Type B pancreatic cell (in vitro differentiated cells): ENCODE results near the gene MEG3. TPM values are rescaled to one million over a fixed set of nuclear protein-coding genes. Genes with fewer than 3 reads are reported as not detected.

Experiments used
- DNase-seq: peaks from one replicate; pipeline ENCODE4 v3.0.0; 2021; ENCODE audit warnings: mixed read lengths; ENCODE audit not compliant: unreplicated experiment; ENCODE audit errors: extremely low spot score
- H3K27ac Mint-ChIP-seq: 2 replicates; pipeline ENCODE4 v1.8.0; 2021; ENCODE audit warnings: mild to moderate bottlenecking, mixed read lengths
- H3K27me3 Mint-ChIP-seq: 2 replicates; pipeline ENCODE4 v1.8.0; 2021; ENCODE audit warnings: mixed read lengths
- H3K36me3 Mint-ChIP-seq: 2 replicates; pipeline ENCODE4 v1.8.0; 2021; ENCODE audit warnings: mixed read lengths
- H3K4me1 Mint-ChIP-seq: one replicate; pipeline ENCODE4 v1.8.0; 2021; ENCODE audit warnings: mixed read lengths; ENCODE audit not compliant: unreplicated experiment
- H3K4me3 Mint-ChIP-seq: 2 replicates; pipeline ENCODE4 v1.8.0; 2021; ENCODE audit warnings: mild to moderate bottlenecking, mixed read lengths
- H3K9me3 Mint-ChIP-seq: 2 replicates; pipeline ENCODE4 v1.8.0; 2021; ENCODE audit warnings: mixed read lengths
- CTCF ChIP-seq: fragments of 200-600 bp; sonication (generic); conservative IDR thresholded peaks from 2 replicates; pipeline ENCODE4 v1.5.0; 2021; ENCODE audit warnings: antibody characterized with exemption, mild to moderate bottlenecking
- total RNA-seq: library from RNA; stranded (reverse); gene quantifications from 2 replicates; pipeline ENCODE4 v1.2.1, GENCODE V29; 2021; ENCODE audit warnings: low replicate concordance

The MEG3 gene
- total RNA-seq, 1 donor from 2014 or later, result 0.68 TPM

- no peaks in the 10 kb centered on the region for H3K36me3 Mint-ChIP-seq
- DNase-seq, result no peak
- H3K4me3 Mint-ChIP-seq, result no peak overlapping the region
- TF ChIP-seq CTCF, result no peak
- peaks cover 11% of the 10 kb centered on the region for H3K27me3 Mint-ChIP-seq
- peaks cover 11% of the 10 kb centered on the region for H3K4me1 Mint-ChIP-seq
- H3K9me3 Mint-ChIP-seq, result no peaks in the 10 kb centered on the region
- H3K27ac Mint-ChIP-seq, result no peak overlapping the region
Observed at GRCh38 chr14:100861188-100861936, 35.4 kb downstream of the MEG3 start.

- H3K9me3 Mint-ChIP-seq, result no peaks in the 10 kb centered on the region
- H3K36me3 Mint-ChIP-seq, result no peaks in the 10 kb centered on the region
- DNase-seq, result no peak
Observed at GRCh38 chr14:100861937-100862247, 36.0 kb downstream of the MEG3 start.

GRCh38 chr14:100862277-100862676 lies 36.4 kb downstream of the MEG3 start:
- H3K27me3 Mint-ChIP-seq, result peaks cover 6% of the 10 kb centered on the region
- no peak overlapping the region for H3K27ac Mint-ChIP-seq
- DNase-seq, result no peak
- H3K9me3 Mint-ChIP-seq, result no peaks in the 10 kb centered on the region
- no peak for TF ChIP-seq CTCF
- no peaks in the 10 kb centered on the region for H3K36me3 Mint-ChIP-seq
- H3K4me3 Mint-ChIP-seq, result no peak overlapping the region
- H3K4me1 Mint-ChIP-seq, result peaks cover 5% of the 10 kb centered on the region

More at GRCh38 chr14:100861937-100862247, 36.0 kb downstream of the MEG3 start:
- TF ChIP-seq CTCF, result no peak
- Mint-ChIP-seq H3K27me3 (peaks cover 10% of the 10 kb centered on the region), H3K4me3 (no peak overlapping the region), H3K4me1 (peaks cover 9% of the 10 kb centered on the region), H3K27ac (no peak overlapping the region)

- no peaks in the 10 kb centered on the region for H3K36me3 Mint-ChIP-seq
- H3K4me3 Mint-ChIP-seq, result no peak overlapping the region
- no peaks in the 10 kb centered on the region for H3K4me1 Mint-ChIP-seq
- DNase-seq, result no peak
- no peak for TF ChIP-seq CTCF
- no peak overlapping the region for H3K27ac Mint-ChIP-seq
- H3K9me3 Mint-ChIP-seq, result no peaks in the 10 kb centered on the region
- H3K27me3 Mint-ChIP-seq, result peaks cover 2% of the 10 kb centered on the region
Observed at GRCh38 chr14:100862793-100863192, 36.9 kb downstream of the MEG3 start.

GRCh38 chr14:100864206-100864605 lies 38.3 kb downstream of the MEG3 start:
- DNase-seq, result no peak
- Mint-ChIP-seq H3K4me3 (no peak overlapping the region), H3K9me3 (no peaks in the 10 kb centered on the region), H3K27me3 (peaks cover 2% of the 10 kb centered on the region), H3K36me3 (no peaks in the 10 kb centered on the region), H3K27ac (no peak overlapping the region), H3K4me1 (no peaks in the 10 kb centered on the region)
- TF ChIP-seq CTCF, result no peak
